ENCODE data around the gene VCAN. TPM values are rescaled to one million over a fixed set of nuclear protein-coding genes. Genes with fewer than 3 reads are reported as not detected.

The VCAN gene
- polyA plus RNA-seq, 1 experiment: 38.0 TPM

GRCh38 chr5:83464261-83464660 lies 7.3 kb upstream of the VCAN start:
- POLR2A ChIA-PET: no interaction called here
- Histone ChIP-seq H3K27me3 (ENCODE audit: control insufficient read depth, insufficient read depth, low read length) (peaks cover 11% of the 10 kb centered on the region), H3K4me3 (ENCODE audit: low read depth, low read length) (no peak overlapping the region), H3K36me3 (ENCODE audit: control insufficient read depth, insufficient read depth, low read length) (no peaks in the 10 kb centered on the region)
- CTCF ChIA-PET: interaction anchor here (1.2 kb wide), 1 partner anchor 33 kb away, joined by 4 read pairs; no protein-coding TSS in a partner anchor
- TF ChIP-seq CTCF (IDR thresholded peaks at IDR 0.05; ENCODE audit: insufficient read depth, low read depth, low read length): no peak
- no peak for DNase-seq (ENCODE audit: low read depth)

- Histone ChIP-seq H3K27me3 (ENCODE audit: control insufficient read depth, insufficient read depth, low read length) (peaks cover 16% of the 10 kb centered on the region), H3K4me3 (ENCODE audit: low read depth, low read length) (no peak overlapping the region), H3K36me3 (ENCODE audit: control insufficient read depth, insufficient read depth, low read length) (no peaks in the 10 kb centered on the region)
- DNase-seq (ENCODE audit: low read depth): no peak
- TF ChIP-seq CTCF (IDR thresholded peaks at IDR 0.05; ENCODE audit: insufficient read depth, low read depth, low read length): no peak; the same call in 1 of the 2 replicates
- ChIA-PET POLR2A (no interaction called here), CTCF (no interaction called here)
Observed at GRCh38 chr5:83467371-83468035, 4.0 kb upstream of the VCAN start.

GRCh38 chr5:83469075-83469474 lies 2.5 kb upstream of the VCAN start:
- POLR2A ChIA-PET: no interaction called here
- Histone ChIP-seq H3K4me3 (ENCODE audit: low read depth, low read length) (no peak overlapping the region), H3K36me3 (ENCODE audit: control insufficient read depth, insufficient read depth, low read length) (no peaks in the 10 kb centered on the region), H3K27me3 (ENCODE audit: control insufficient read depth, insufficient read depth, low read length) (peaks cover 16% of the 10 kb centered on the region)
- no peak for TF ChIP-seq CTCF (IDR thresholded peaks at IDR 0.05; ENCODE audit: insufficient read depth, low read depth, low read length)
- CTCF ChIA-PET: no interaction called here
- no peak for DNase-seq (ENCODE audit: low read depth)

DNA sequence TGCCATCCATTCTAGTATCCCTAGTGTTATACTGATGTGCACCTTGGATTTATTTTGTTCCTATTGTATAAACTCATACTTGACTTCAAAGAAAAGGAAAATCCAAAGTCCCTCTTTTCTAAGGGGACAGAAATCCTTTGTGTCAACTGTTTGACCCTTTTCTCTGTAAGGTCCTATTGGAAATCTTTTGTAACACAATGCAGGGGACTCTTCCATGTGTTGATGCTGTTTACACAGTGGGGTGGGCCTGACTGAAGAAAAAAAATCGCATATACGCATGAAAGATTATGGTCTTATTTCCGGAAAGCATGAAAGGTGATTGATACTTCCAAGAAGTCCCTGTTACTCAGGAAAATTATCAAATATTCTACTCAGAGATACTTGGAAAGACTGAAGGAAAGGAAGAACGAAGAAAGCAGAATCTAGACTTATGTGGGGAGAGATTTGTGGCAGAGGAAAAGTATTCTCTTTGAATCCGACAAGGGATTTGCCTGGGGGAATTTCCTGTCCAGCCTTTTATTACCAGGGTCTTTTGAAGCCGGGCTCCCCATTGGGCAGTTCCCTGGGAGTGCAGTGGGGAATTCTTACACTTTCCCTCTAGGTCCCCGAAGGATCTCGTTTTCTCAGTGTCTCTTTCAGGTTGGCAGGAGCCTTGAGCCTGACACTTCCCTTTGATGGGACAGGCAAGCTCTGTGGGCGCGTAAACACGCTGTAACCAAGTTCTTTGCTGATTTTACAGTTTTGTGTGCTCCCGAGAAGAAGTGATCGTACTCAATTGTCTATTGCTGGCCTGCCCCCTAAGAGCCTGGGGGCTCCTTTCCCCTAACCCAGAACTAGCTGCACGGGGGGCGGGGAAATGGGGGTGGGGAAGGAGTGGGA lies 779 bp upstream of the VCAN start:
- Histone ChIP-seq H3K27me3 (ENCODE audit: control insufficient read depth, insufficient read depth, low read length) (peaks cover 11% of the 10 kb centered on the region), H3K36me3 (ENCODE audit: control insufficient read depth, insufficient read depth, low read length) (no peaks in the 10 kb centered on the region), H3K4me3 (ENCODE audit: low read depth, low read length) (peak overlapping the region; percentile 59)
- no peak for TF ChIP-seq CTCF (IDR thresholded peaks at IDR 0.05; ENCODE audit: insufficient read depth, low read depth, low read length)
- ChIA-PET POLR2A (interaction anchor here (0.6 kb wide), 1 partner anchor 325 kb away, joined by 11 read pairs; no protein-coding TSS in a partner anchor), CTCF (interaction anchor here (1.0 kb wide), 1 partner anchor 1106 kb away, joined by 3 read pairs; no protein-coding TSS in a partner anchor)
- no peak for DNase-seq (ENCODE audit: low read depth)

DNA sequence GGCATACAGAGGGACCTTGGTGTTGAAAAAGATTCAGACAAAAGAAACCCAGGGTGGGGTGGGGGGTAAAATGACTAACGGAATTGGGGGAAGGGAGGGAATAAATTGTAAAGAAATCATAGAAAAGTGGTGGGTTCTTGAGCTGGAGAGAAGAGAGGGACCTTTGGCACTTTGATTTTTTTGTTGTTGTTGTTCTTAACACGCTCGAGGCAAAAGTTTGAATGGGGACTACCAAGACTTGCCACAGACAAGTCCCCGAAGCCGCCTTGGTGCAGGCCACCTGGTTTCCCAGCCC lies 616 bp downstream of the VCAN start:
- H3K4me3 ChIP-seq (ENCODE audit: low read depth, low read length): peak overlapping the region; percentile 59
- H3K36me3 ChIP-seq (ENCODE audit: control insufficient read depth, insufficient read depth, low read length): no peaks in the 10 kb centered on the region
- peaks cover 10% of the 10 kb centered on the region for H3K27me3 ChIP-seq (ENCODE audit: control insufficient read depth, insufficient read depth, low read length)
- TF ChIP-seq CTCF (IDR thresholded peaks at IDR 0.05; ENCODE audit: insufficient read depth, low read depth, low read length): no peak
- ChIA-PET POLR2A (no interaction called here), CTCF (interaction anchor here (0.6 to 1.1 kb wide), 4 partner anchors 25 to 1116 kb away, joined by 3 to 5 read pairs (median 3); no protein-coding TSS in a partner anchor)
- DNase-seq (ENCODE audit: low read depth): no peak
